DMS114 treated with DMSO at 0.1 percent for 48 hours (cell line): ENCODE measurements around the gene TBC1D14.
A peak's percentile ranks its signal among the peaks of the same experiment; 100 is the strongest.
"Not testable (repeated sequence)": the region's sequence is repeated elsewhere in the genome, so short reads cannot be mapped to it uniquely, and the experiment has no call there.

Experiments used
- DNase-seq: peaks from one replicate; lab custom pipeline; 2025; ENCODE audit not compliant: unreplicated experiment; lab: John Stamatoyannopoulos, UW

The TBC1D14 gene

GRCh38 chr4:6967846-6968340, 58.3 kb downstream of the TBC1D14 start:
- DNase-seq = no peak

GRCh38 chr4:6968496-6968895, 58.9 kb downstream of the TBC1D14 start:
- DNase-seq = no peak

GRCh38 chr4:6969826-6970800, 60.5 kb downstream of the TBC1D14 start:
- no peak for DNase-seq

- DNase-seq = no peak
Measured at GRCh38 chr4:6971536-6972374, 62.1 kb downstream of the TBC1D14 start.

GRCh38 chr4:6972375-6972650, 62.7 kb downstream of the TBC1D14 start:
- DNase-seq = no peak

- DNase-seq = no peak
Measured at GRCh38 chr4:6972911-6973310, 63.3 kb downstream of the TBC1D14 start.

GRCh38 chr4:6974138-6974848, 64.7 kb downstream of the TBC1D14 start:
- DNase-seq = peak; percentile 60

GRCh38 chr4:6977846-6978245, 68.2 kb downstream of the TBC1D14 start:
- DNase-seq = not testable (repeated sequence)

GRCh38 chr4:6983544-6984142, 74.0 kb downstream of the TBC1D14 start:
- no peak for DNase-seq

- no peak for DNase-seq
Measured at GRCh38 chr4:6984612-6985425, 75.2 kb downstream of the TBC1D14 start.

GRCh38 chr4:6986072-6986780, 76.6 kb downstream of the TBC1D14 start:
- peak; percentile 34 for DNase-seq

- DNase-seq = peak; percentile 73
Measured at GRCh38 chr4:6986781-6987587, 77.4 kb downstream of the TBC1D14 start.

- DNase-seq = no peak
Measured at GRCh38 chr4:6987588-6987961, 77.9 kb downstream of the TBC1D14 start.

- DNase-seq = no peak
Measured at GRCh38 chr4:6988016-6988715, 78.5 kb downstream of the TBC1D14 start.

GRCh38 chr4:6989331-6989923, 79.8 kb downstream of the TBC1D14 start:
- no peak for DNase-seq

GRCh38 chr4:6990661-6991060, 81.0 kb downstream of the TBC1D14 start:
- no peak for DNase-seq

GRCh38 chr4:6991249-6991648, 81.6 kb downstream of the TBC1D14 start:
- no peak for DNase-seq
